Activated B cell treated with CpG ODN at 0.5 μM for 24 hours (primary cell): Measurements from ENCODE around the gene C5orf34. TPM values are rescaled to one million over a fixed set of nuclear protein-coding genes. Genes with fewer than 3 reads are reported as not detected.

ENCODE experiments used
- ATAC-seq: fragments of 200-7000 bp; cut with Tn5 transposase; one replicate; pipeline ENCODE4 v1.10.0; 2021; ENCODE audit warnings: low read depth, mild to moderate bottlenecking, moderate library complexity
- CTCF ChIA-PET: fragments of 350-600 bp; sonication (Branson Sonifier 250); formaldehyde crosslinking; loops from one replicate; lab custom pipeline; 2021; ENCODE audit warnings: antibody characterized with exemption; lab: Charles Lee
- POLR2A ChIA-PET: fragments of 350-600 bp; sonication (Branson Sonifier 250); formaldehyde crosslinking; loops from one replicate; lab custom pipeline; 2021; ENCODE audit warnings: antibody characterized with exemption; lab: Charles Lee
- DNase-seq: peaks from one replicate; pipeline ENCODE4 v3.0.0; 2022
- H3K27ac Mint-ChIP-seq: one replicate; pipeline ENCODE4 v1.8.0; 2020; ENCODE audit warnings: mixed read lengths
- H3K27me3 Mint-ChIP-seq: one replicate; pipeline ENCODE4 v1.8.0; 2021; ENCODE audit warnings: mixed read lengths
- H3K36me3 Mint-ChIP-seq: one replicate; pipeline ENCODE4 v1.8.0; 2021; ENCODE audit warnings: low read depth, mixed read lengths
- H3K4me1 Mint-ChIP-seq: one replicate; pipeline ENCODE4 v1.8.0; 2021; ENCODE audit warnings: mixed read lengths
- H3K4me3 Mint-ChIP-seq: one replicate; pipeline ENCODE4 v1.8.0; 2020; ENCODE audit warnings: mild to moderate bottlenecking, mixed read lengths
- H3K9me3 Mint-ChIP-seq: one replicate; pipeline ENCODE4 v1.8.0; 2020; ENCODE audit warnings: mixed read lengths
- intact Hi-C: fragments of 100-400 bp; cut with micrococcal nuclease; formaldehyde crosslinking; loops from one replicate; pipeline ENCODE4 v1.15.1; 2024
- total RNA-seq: library from RNA; stranded (reverse); gene quantifications from 2 replicates; pipeline ENCODE4 v1.2.3, GENCODE V29; 2022
- TF ChIP-seq, protein P1 (sequence below): fragments of 200-600 bp; IDR thresholded peaks from one replicate; pipeline ENCODE4 v1.8.0; 2022; ENCODE audit warnings: antibody characterized with exemption, mild to moderate bottlenecking

C5orf34 gene
- total RNA-seq, 1 donor from 2014 or later = 4.7 TPM

GRCh38 chr5:43540746-43541145 lies 25.8 kb upstream of the C5orf34 start:
- POLR2A ChIA-PET = interaction anchor here (0.6 kb wide), 1 partner anchor 589 kb away, joined by 3 read pairs; no protein-coding TSS in a partner anchor
- peaks cover 71% of the 10 kb centered on the region for H3K36me3 Mint-ChIP-seq

GRCh38 chr5:43536972-43537371 lies 22.0 kb upstream of the C5orf34 start:
- Mint-ChIP-seq H3K36me3 (peaks cover 77% of the 10 kb centered on the region), H3K9me3 (no peaks in the 10 kb centered on the region), H3K27ac (no peak overlapping the region), H3K27me3 (no peaks in the 10 kb centered on the region), H3K4me1 (no peaks in the 10 kb centered on the region), H3K4me3 (no peak overlapping the region)
- TF ChIP-seq, protein P1, sequence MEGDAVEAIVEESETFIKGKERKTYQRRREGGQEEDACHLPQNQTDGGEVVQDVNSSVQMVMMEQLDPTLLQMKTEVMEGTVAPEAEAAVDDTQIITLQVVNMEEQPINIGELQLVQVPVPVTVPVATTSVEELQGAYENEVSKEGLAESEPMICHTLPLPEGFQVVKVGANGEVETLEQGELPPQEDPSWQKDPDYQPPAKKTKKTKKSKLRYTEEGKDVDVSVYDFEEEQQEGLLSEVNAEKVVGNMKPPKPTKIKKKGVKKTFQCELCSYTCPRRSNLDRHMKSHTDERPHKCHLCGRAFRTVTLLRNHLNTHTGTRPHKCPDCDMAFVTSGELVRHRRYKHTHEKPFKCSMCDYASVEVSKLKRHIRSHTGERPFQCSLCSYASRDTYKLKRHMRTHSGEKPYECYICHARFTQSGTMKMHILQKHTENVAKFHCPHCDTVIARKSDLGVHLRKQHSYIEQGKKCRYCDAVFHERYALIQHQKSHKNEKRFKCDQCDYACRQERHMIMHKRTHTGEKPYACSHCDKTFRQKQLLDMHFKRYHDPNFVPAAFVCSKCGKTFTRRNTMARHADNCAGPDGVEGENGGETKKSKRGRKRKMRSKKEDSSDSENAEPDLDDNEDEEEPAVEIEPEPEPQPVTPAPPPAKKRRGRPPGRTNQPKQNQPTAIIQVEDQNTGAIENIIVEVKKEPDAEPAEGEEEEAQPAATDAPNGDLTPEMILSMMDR = no peak
- ATAC-seq = no peak
- ChIA-PET CTCF (no interaction called here), POLR2A (no interaction called here)
- intact Hi-C loops = no loop called here
- no peak for DNase-seq

More at GRCh38 chr5:43540746-43541145, 25.8 kb upstream of the C5orf34 start:
- TF ChIP-seq, protein P1 = no peak
- no peaks in the 10 kb centered on the region for H3K27me3 Mint-ChIP-seq
- DNase-seq (no peak), ATAC-seq (no peak)
- no peaks in the 10 kb centered on the region for H3K4me1 Mint-ChIP-seq
- CTCF ChIA-PET = interaction anchor here (1.2 kb wide), 1 partner anchor 56 kb away, joined by 5 read pairs; no protein-coding TSS in a partner anchor
- H3K9me3 Mint-ChIP-seq = no peaks in the 10 kb centered on the region
- intact Hi-C loops = no loop called here
- no peak overlapping the region for H3K27ac Mint-ChIP-seq
- H3K4me3 Mint-ChIP-seq = no peak overlapping the region

GRCh38 chr5:43533646-43534045 lies 18.7 kb upstream of the C5orf34 start:
- Mint-ChIP-seq H3K4me1 (no peaks in the 10 kb centered on the region), H3K9me3 (no peaks in the 10 kb centered on the region), H3K36me3 (peaks cover 84% of the 10 kb centered on the region), H3K4me3 (no peak overlapping the region), H3K27me3 (no peaks in the 10 kb centered on the region), H3K27ac (no peak overlapping the region)
- TF ChIP-seq, protein P1 = no peak
- intact Hi-C loops = no loop called here
- ChIA-PET CTCF (no interaction called here), POLR2A (no interaction called here)
- ATAC-seq (no peak), DNase-seq (no peak)

GRCh38 chr5:43530648-43531047 lies 15.7 kb upstream of the C5orf34 start:
- Mint-ChIP-seq H3K4me3 (no peak overlapping the region), H3K4me1 (no peaks in the 10 kb centered on the region), H3K27me3 (no peaks in the 10 kb centered on the region), H3K27ac (no peak overlapping the region), H3K36me3 (peaks cover 77% of the 10 kb centered on the region), H3K9me3 (no peaks in the 10 kb centered on the region)
- ChIA-PET CTCF (no interaction called here), POLR2A (interaction anchor here (1.2 kb wide), 1 partner anchor 14 kb away, joined by 3 read pairs; no protein-coding TSS in a partner anchor)
- intact Hi-C loops = loop anchor here (2.0 kb wide), 1 partner anchor 16 kb away; no protein-coding TSS in a partner anchor
- TF ChIP-seq, protein P1 = no peak
- ATAC-seq (no peak), DNase-seq (no peak)

DNA sequence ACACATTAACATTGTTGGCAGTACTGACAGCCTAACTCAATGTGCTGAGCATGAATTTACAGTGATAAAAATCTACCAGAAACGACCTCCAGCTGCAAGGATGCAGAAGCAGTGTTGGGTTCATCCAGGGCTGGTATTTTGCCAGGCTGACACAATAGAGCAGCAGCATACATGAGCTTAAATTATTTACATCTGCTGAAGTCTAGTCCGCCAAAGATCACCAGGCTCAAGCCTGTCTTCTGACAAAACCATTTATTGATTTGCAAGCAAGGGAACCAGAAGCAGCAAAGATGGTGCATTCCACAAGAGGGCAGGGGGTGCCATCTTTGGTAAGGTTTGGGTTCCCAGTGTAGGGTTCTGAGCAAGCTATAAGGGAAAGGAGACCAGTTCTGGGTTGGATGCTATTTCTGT lies 8.7 kb upstream of the C5orf34 start:
- TF ChIP-seq, protein P1 = no peak
- ChIA-PET CTCF (no interaction called here), POLR2A (interaction anchor here (1.3 kb wide), 1 partner anchor 40 kb away, joined by 5 read pairs; the partner anchor contains the start of gene TMEM267)
- no peak overlapping the region for H3K27ac Mint-ChIP-seq
- no peak overlapping the region for H3K4me3 Mint-ChIP-seq
- intact Hi-C loops = no loop called here
- no peaks in the 10 kb centered on the region for H3K4me1 Mint-ChIP-seq
- no peaks in the 10 kb centered on the region for H3K27me3 Mint-ChIP-seq
- peaks cover 38% of the 10 kb centered on the region for H3K36me3 Mint-ChIP-seq
- no peak for DNase-seq
- no peaks in the 10 kb centered on the region for H3K9me3 Mint-ChIP-seq
- no peak for ATAC-seq
